Right lobe of liver (tissue), 6 donors: ENCODE measurements around the gene CD320. TPM values are rescaled to one million over a fixed set of nuclear protein-coding genes. Genes with fewer than 3 reads are reported as not detected.
"Not testable (repeated sequence)": the region's sequence is repeated elsewhere in the genome, so short reads cannot be mapped to it uniquely, and the experiment has no call there.

ENCODE experiments used
- ATAC-seq, 4 donors: fragments of 200-7000 bp; cut with Tn5 transposase; one replicate each; pipeline ENCODE4 v1.9.1; 2020; ENCODE audit warnings: mild to moderate bottlenecking in 4 of 4, moderate library complexity in 4 of 4
- DNase-seq, 3 donors: peaks; one replicate each; pipeline ENCODE4 v3.0.0-alpha.2; 2020
- H3K27ac ChIP-seq, 3 donors: fragments of 200-600 bp; one replicate each; pipeline ENCODE4 v1.8.0; 2022
- H3K27me3 ChIP-seq, 2 donors: fragments of 200-600 bp; one replicate each; pipeline ENCODE4 v1.8.0; 2022
- H3K36me3 ChIP-seq, 4 donors: fragments of 200-600 bp; sonication (generic) in 1 of 4; one replicate each; pipeline versions ENCODE4 v1.5.1 to v1.8.0; 2017 to 2022; ENCODE audit warnings: control low read depth in 1 of 4
- H3K4me1 ChIP-seq, 4 donors: fragments of 200-600 bp; sonication (generic) in 1 of 4; one replicate each; pipeline versions ENCODE4 v1.5.1 to v1.8.0; 2017 to 2022; ENCODE audit warnings: control low read depth in 1 of 4
- H3K4me3 ChIP-seq, 3 donors: fragments of 200-600 bp; one replicate each; pipeline ENCODE4 v1.8.0; 2022
- H3K9me3 ChIP-seq, 4 donors: fragments of 200-600 bp; sonication (generic) in 1 of 4; one replicate each; pipeline versions ENCODE4 v1.5.1 to v1.8.0; 2017 to 2022; ENCODE audit warnings: control low read depth in 1 of 4
- CTCF ChIP-seq, 4 donors: fragments of 200-600 bp in 3 of 4; fragments of 450-650 bp in 1 of 4; IDR thresholded peaks; one replicate each; pipeline versions ENCODE4 v1.5.1 to v1.8.0; 2016 to 2022; ENCODE audit warnings: antibody characterized with exemption in 4 of 4, mild to moderate bottlenecking in 2 of 4
- POLR2A ChIP-seq: fragments of 450-650 bp; IDR thresholded peaks from one replicate; pipeline ENCODE4 v1.6.1; 2017; ENCODE audit warnings: antibody characterized with exemption, mild to moderate bottlenecking
- WGBS: methylation state at CpG from one replicate; pipeline ENCODE4 v1.1.6; 2018; ENCODE audit warnings: low coverage, low lambda C conversion rate; ENCODE audit not compliant: insufficient coverage; ENCODE audit errors: missing lambda C conversion rate; 5-methylcytosine and 5-hydroxymethylcytosine counted together
- intact Hi-C, 2 donors: fragments of 100-400 bp; cut with DNase I; formaldehyde crosslinking; loops; one replicate each; pipeline versions ENCODE4 v1.11.2 to v1.14.1; 2022
- total RNA-seq, 6 experiments: library from RNA; depleted of rRNA in 2 of 6; stranded (reverse); fragments of >200 nt in 2 of 6; fragmentation: NEBNext Ultra II Directional in 3 of 6; extraction: Animal tissue kit (Norgen Biotek cat#: 25700) in 3 of 6; gene quantifications; one replicate each; pipeline versions ENCODE4 v1.1.0 to v1.2.4, GENCODE V29; 2016 to 2023
- donor health status: DM: no; HTN: yes; CAD: no.
- donor health status: DM: no; HTN: no; CAD: no.
- donor health status: DM: no; HTN: no; CAD: no.
- donor health status: DM: no; HTN: yes; CAD: no.
- donor health status: DM: no; HTN: yes; CAD: no.

CD320 gene
- total RNA-seq, 6 experiments from 2014 or later, result 8.8 to 43.2 (median 11.5) TPM

DNA sequence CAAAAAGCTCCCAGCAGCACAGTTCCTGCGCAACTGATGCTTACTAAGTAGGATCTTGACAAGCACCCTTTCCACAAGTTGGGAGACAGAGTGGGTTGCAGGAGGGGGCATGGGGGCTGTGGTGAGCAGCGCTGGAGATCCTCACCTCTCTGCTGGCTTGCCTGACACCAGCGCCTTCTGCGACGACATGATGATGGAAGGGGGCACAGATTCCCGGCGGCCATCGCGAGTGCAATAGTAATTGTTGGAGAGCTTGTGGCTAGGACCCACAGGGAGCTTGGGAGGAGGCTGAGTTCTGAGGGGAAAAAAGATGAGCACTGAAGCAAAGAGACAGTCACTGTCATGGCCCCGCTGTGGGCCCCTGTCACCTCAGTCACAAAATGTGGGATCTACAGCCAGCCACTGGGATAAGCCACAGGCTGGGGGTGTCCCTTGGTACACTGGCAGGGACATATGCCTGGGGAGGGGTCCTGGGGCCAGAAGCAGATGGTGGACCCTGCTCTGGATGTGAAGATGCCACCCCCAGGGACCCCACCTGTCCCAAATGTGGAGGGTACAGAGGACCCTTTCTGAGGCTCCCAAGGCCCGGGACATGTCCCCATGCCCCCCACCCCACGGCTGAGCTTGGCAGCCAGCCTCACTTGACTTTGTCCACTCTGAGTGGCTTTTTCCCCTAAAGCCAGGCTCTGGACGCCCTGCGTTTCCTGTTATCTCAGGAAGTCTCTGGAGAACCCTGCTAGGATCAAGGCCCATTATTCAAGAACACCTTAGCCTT lies 8.4 kb upstream of the CD320 start:
- 87% methylated on average over 5 of the region's 14 CpGs for WGBS
- Histone ChIP-seq H3K4me3 (no peak overlapping the region), H3K4me1 (peaks cover 0 to 15% (median 0%) of the 10 kb centered on the region in 4 donors), H3K27me3 (no peaks in the 10 kb centered on the region), H3K27ac (no peak overlapping the region), H3K36me3 (peaks cover 0 to 17% (median 10%) of the 10 kb centered on the region in 4 donors), H3K9me3 (no peaks in the 10 kb centered on the region)
- DNase-seq (no peak), ATAC-seq (no peak)
- TF ChIP-seq POLR2A, result no peak
- no peak for TF ChIP-seq CTCF (IDR thresholded peaks at IDR 0.05)
- intact Hi-C loops, result no loop called here

- H3K27me3 ChIP-seq, H3K27ac ChIP-seq, DNase-seq, intact Hi-C loops, H3K9me3 ChIP-seq, H3K4me3 ChIP-seq, ATAC-seq: not testable (repeated sequence)
- 77% methylated on average over 7 of the region's 11 CpGs for WGBS
- H3K4me1 ChIP-seq, result peaks cover 0 to 12% (median 0%) of the 10 kb centered on the region in 4 donors
- H3K36me3 ChIP-seq, result peaks cover 0 to 27% (median 15%) of the 10 kb centered on the region in 4 donors
Measured at GRCh38 chr19:8314981-8315640, 7.0 kb upstream of the CD320 start.

GRCh38 chr19:8311461-8312260 lies 3.5 kb upstream of the CD320 start:
- intact Hi-C loops, result no loop called here
- TF ChIP-seq POLR2A (no peak), CTCF (IDR thresholded peaks at IDR 0.05) (no peak)
- Histone ChIP-seq H3K4me1 (peaks cover 0 to 22% (median 9%) of the 10 kb centered on the region in 4 donors), H3K4me3 (no peak overlapping the region), H3K36me3 (peaks cover 0 to 28% (median 15%) of the 10 kb centered on the region in 4 donors), H3K9me3 (no peaks in the 10 kb centered on the region), H3K27me3 (no peaks in the 10 kb centered on the region), H3K27ac (no peak overlapping the region)
- WGBS, result 63% methylated on average over 3 of the region's 16 CpGs
- DNase-seq, result peak; percentile 32 to 58 (median 51)
- ATAC-seq, result no peak

DNA sequence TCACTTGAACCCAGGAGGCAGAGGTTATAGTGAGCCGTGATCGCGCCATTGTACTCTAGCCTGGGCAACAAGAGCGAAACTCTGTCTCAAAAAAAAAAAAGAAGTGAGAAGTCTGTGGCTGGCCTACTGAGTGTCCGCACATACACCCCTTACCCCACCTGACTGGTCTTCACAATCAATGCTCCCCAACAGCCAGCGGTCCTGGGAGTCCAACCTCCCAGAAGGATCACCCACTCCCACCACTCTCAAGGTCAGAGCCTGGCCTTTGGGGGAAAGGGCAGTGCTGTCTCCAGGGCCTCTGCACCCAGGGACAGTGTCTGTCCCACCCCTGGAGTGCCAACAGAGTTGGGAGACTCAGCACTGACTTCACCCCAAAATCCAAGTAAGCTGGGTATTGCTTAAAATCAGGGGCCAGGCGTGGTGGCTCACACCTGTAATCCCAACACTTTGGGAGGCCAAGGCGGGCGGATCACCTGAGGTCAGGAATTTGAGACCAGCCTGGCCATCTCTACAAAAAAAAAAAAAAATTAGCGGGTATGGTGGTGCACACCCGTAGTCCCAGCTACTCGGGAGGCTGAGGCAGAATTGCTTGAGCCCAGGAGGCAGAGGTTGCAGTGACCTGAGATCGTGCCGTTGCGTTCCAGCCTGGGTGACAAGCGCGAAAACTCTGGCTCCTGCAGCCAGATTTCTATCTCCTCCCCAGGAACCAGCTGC lies 2.3 kb upstream of the CD320 start:
- peak in 2 of 3 donors; percentile 15 to 33 for DNase-seq
- H3K36me3 ChIP-seq, result peaks cover 0 to 26% (median 10%) of the 10 kb centered on the region in 4 donors
- no peak overlapping the region for H3K27ac ChIP-seq
- no peaks in the 10 kb centered on the region for H3K9me3 ChIP-seq
- no peak for TF ChIP-seq CTCF (IDR thresholded peaks at IDR 0.05)
- no peak for TF ChIP-seq POLR2A
- no peak for ATAC-seq
- H3K4me3 ChIP-seq, result no peak overlapping the region
- H3K4me1 ChIP-seq, result peaks cover 0 to 30% (median 12%) of the 10 kb centered on the region in 4 donors
- intact Hi-C loops, result no loop called here
- 86% methylated on average over 4 of the region's 17 CpGs for WGBS
- no peaks in the 10 kb centered on the region for H3K27me3 ChIP-seq
